Adrenal gland (tissue), 12 donors: ENCODE measurements around the gene COQ2. TPM values are rescaled to one million over a fixed set of nuclear protein-coding genes. Genes with fewer than 3 reads are reported as not detected.

Experiments used
- DNase-seq, 7 donors: peaks; one replicate each; pipeline ENCODE4 v3.0.0-alpha.2; 2019 to 2020
- H3K27ac ChIP-seq, 5 donors: fragments of 200-600 bp; sonication (generic) in 4 of 5; 1 replicate in 3 of 5; 2 replicates in 2 of 5; pipeline versions ENCODE4 v1.5.1 to v1.8.0; 2016 to 2020; ENCODE audit warnings: mild to moderate bottlenecking in 1 of 5
- H3K27me3 ChIP-seq: fragments of 200-600 bp; 2 replicates; pipeline ENCODE4 v1.8.0; 2021
- H3K36me3 ChIP-seq, 2 donors: fragments of 200-600 bp; replicated peaks in 1 of 2; 1 replicate in 1 of 2; 2 replicates in 1 of 2; pipeline versions ENCODE4 v1.5.1 to v1.8.0; 2018 to 2022
- H3K4me1 ChIP-seq, 2 donors: fragments of 200-600 bp; replicated peaks in 1 of 2; 1 replicate in 1 of 2; 2 replicates in 1 of 2; pipeline versions ENCODE4 v1.5.1 to v1.8.0; 2018 to 2021
- H3K4me3 ChIP-seq, 4 donors: fragments of 200-600 bp; sonication (generic) in 3 of 4; one replicate each; pipeline ENCODE4 v1.5.1; 2016 to 2018
- H3K9me3 ChIP-seq, 3 donors: fragments of 200-600 bp; sonication (generic) in 1 of 3; replicated peaks in 1 of 3; 1 replicate in 2 of 3; 2 replicates in 1 of 3; pipeline versions ENCODE4 v1.5.1 to v1.8.0; 2016 to 2021
- POLR2A ChIP-seq, 2 donors: fragments of 450-650 bp; IDR thresholded peaks; one replicate each; pipeline ENCODE4 v1.6.1; 2017; ENCODE audit warnings: antibody characterized with exemption in 2 of 2, mild to moderate bottlenecking in 2 of 2, moderate library complexity in 1 of 2
- WGBS, 4 donors: extraction: QIAGEN DNeasy Blood & Tissue Kit in 2 of 4; methylation state at CpG; one replicate each; pipeline versions ENCODE4 v1.1.5 to v1.1.7; 2013 to 2017; 5-methylcytosine and 5-hydroxymethylcytosine counted together
- intact Hi-C, 2 donors: fragments of 100-400 bp; cut with DNase I; formaldehyde crosslinking; loops; one replicate each; pipeline versions ENCODE4 v1.14.1 to v1.15.0; 2022 to 2023
- polyA plus RNA-seq, 3 donors: library from polyadenylated mRNA; stranded (reverse); fragments of 200-250 nt in 2 of 3; fragments of 350-450 nt in 1 of 3; fragmentation: Illumina TruSeq in 1 of 3; extraction: RNeasy Lipid Tissue Mini Kit (QIAGEN cat#74804) in 1 of 3; gene quantifications; one replicate each; pipeline ENCODE4 v1.2.3, GENCODE V29; 2013 to 2014
- total RNA-seq, 9 donors: library from RNA; depleted of rRNA in 4 of 9; stranded (reverse); fragments of >200 nt in 4 of 9; fragments of 120-200 nt in 1 of 9; fragmentation: NEBNext Ultra II Directional in 1 of 9; extraction: Animal tissue kit (Norgen Biotek cat#: 25700) in 1 of 9; gene quantifications; one replicate each; pipeline versions ENCODE4 v1.1.0 to v1.2.4, GENCODE V29; 2013 to 2023
- TF ChIP-seq, protein P1 (sequence below), 6 experiments: fragments of 450-650 bp in 4 of 6; fragments of 200-600 bp in 2 of 6; sonication (generic) in 1 of 6; IDR thresholded peaks; 1 replicate in 5 of 6; 2 replicates in 1 of 6; pipeline versions ENCODE4 v1.5.1 to v1.8.0; 2016 to 2021; ENCODE audit warnings: antibody characterized with exemption in 6 of 6, mild to moderate bottlenecking in 2 of 6, moderate library complexity in 1 of 6
- donor health status: healthy with polysubstance abuse.
- donor health status: Bipolar disorder and iron deficiency.
- donor health status: DM: yes; HTN: yes; CAD: no.
- donor health status: DM: no; HTN: no; CAD: no.
- donor health status: DM: no; HTN: no; CAD: no.
- donor health status: DM: yes; HTN: yes; CAD: no.

The COQ2 gene
- total and polyA plus RNA-seq, 12 donors: 10.5 to 73.9 (median 30.9) TPM

DNA sequence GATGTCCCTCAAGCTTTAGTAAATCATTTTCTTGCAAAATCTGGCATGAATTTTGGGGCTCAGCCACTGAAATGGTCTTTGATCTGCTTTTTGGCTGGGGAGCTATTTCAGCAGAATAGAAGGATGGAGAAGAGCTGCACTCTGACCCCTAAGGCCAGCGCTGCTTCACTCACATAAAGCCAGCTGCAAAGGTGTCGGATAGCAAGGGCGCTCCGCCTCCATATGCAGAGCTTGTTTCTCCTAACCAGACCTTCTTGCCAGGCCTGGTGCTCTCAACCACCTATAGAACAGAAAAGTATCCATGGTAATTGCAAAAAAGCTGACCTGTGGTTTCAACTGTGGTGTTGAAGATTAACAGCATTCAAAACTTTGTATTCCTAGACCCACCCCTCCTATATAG is 24.1 kb upstream of the COQ2 start:
- Histone ChIP-seq H3K27ac (no peak overlapping the region), H3K27me3 (no peaks in the 10 kb centered on the region), H3K36me3 (no peaks in the 10 kb centered on the region), H3K4me1 (no peaks in the 10 kb centered on the region), H3K4me3 (no peak overlapping the region), H3K9me3 (no peaks in the 10 kb centered on the region)
- DNase-seq: no peak
- 88 to 90% (median 89%) methylated on average over 4 of the region's 4 CpGs for WGBS, 4 donors
- intact Hi-C loops: no loop called here
- TF ChIP-seq POLR2A (IDR thresholded peaks at IDR 0.05): no peak
- TF ChIP-seq, protein P1, sequence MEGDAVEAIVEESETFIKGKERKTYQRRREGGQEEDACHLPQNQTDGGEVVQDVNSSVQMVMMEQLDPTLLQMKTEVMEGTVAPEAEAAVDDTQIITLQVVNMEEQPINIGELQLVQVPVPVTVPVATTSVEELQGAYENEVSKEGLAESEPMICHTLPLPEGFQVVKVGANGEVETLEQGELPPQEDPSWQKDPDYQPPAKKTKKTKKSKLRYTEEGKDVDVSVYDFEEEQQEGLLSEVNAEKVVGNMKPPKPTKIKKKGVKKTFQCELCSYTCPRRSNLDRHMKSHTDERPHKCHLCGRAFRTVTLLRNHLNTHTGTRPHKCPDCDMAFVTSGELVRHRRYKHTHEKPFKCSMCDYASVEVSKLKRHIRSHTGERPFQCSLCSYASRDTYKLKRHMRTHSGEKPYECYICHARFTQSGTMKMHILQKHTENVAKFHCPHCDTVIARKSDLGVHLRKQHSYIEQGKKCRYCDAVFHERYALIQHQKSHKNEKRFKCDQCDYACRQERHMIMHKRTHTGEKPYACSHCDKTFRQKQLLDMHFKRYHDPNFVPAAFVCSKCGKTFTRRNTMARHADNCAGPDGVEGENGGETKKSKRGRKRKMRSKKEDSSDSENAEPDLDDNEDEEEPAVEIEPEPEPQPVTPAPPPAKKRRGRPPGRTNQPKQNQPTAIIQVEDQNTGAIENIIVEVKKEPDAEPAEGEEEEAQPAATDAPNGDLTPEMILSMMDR (IDR thresholded peaks at IDR 0.05): no peak

DNA sequence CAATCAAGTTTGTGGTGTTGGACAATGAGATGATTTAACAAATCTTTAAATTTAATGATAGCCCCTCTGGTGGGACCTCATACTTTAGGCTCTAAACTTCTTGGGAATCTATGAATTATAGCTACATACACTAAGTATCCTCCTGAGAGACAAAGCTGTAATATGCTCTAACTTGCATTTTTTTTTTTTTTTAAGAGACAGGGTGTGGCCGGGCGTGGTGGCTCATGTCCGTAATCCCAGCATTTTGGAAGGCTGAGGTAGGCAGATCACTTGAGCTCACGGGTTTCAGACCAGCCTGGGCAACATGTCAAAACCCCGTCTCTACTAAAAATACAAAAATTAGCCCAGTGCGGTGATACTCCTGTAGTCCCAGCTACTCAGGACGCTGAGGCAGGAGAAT is 23.3 kb upstream of the COQ2 start:
- intact Hi-C loops: no loop called here
- no peak for DNase-seq
- 79 to 90% (median 81%) methylated on average over 7 of the region's 7 CpGs for WGBS, 4 donors
- H3K4me1 ChIP-seq: no peaks in the 10 kb centered on the region
- no peaks in the 10 kb centered on the region for H3K9me3 ChIP-seq
- no peaks in the 10 kb centered on the region for H3K36me3 ChIP-seq
- TF ChIP-seq POLR2A (IDR thresholded peaks at IDR 0.05): no peak
- TF ChIP-seq, protein P1 (IDR thresholded peaks at IDR 0.05): no peak
- H3K27ac ChIP-seq: no peak overlapping the region
- no peaks in the 10 kb centered on the region for H3K27me3 ChIP-seq
- no peak overlapping the region for H3K4me3 ChIP-seq

DNA sequence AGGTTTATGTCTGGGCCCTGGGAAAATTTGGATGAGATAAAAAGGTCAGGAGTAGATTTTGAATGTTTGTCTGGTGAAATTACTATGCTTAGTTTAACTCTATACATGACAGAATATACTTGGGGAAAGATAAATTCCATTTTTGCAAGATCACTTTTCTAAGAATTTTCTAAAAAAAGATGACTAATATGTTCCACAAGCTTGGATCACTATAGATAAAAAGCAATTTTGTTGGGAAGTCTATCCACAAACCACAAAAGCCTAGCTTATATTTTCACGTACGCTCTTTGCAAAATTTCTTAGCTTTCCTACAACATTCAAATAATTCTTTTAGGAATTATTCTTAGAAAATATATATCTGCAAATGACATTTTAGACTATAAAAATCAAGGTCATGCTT is 20.6 kb upstream of the COQ2 start:
- intact Hi-C loops: no loop called here
- H3K4me3 ChIP-seq: no peak overlapping the region
- H3K4me1 ChIP-seq: no peaks in the 10 kb centered on the region
- H3K36me3 ChIP-seq: no peaks in the 10 kb centered on the region
- H3K9me3 ChIP-seq: no peaks in the 10 kb centered on the region
- DNase-seq: no peak
- no peaks in the 10 kb centered on the region for H3K27me3 ChIP-seq
- H3K27ac ChIP-seq: no peak overlapping the region
- TF ChIP-seq POLR2A (IDR thresholded peaks at IDR 0.05): no peak
- TF ChIP-seq, protein P1 (IDR thresholded peaks at IDR 0.05): no peak
- 93 to 99% (median 95%) methylated on average over 2 of the region's 2 CpGs for WGBS, 4 donors

DNA sequence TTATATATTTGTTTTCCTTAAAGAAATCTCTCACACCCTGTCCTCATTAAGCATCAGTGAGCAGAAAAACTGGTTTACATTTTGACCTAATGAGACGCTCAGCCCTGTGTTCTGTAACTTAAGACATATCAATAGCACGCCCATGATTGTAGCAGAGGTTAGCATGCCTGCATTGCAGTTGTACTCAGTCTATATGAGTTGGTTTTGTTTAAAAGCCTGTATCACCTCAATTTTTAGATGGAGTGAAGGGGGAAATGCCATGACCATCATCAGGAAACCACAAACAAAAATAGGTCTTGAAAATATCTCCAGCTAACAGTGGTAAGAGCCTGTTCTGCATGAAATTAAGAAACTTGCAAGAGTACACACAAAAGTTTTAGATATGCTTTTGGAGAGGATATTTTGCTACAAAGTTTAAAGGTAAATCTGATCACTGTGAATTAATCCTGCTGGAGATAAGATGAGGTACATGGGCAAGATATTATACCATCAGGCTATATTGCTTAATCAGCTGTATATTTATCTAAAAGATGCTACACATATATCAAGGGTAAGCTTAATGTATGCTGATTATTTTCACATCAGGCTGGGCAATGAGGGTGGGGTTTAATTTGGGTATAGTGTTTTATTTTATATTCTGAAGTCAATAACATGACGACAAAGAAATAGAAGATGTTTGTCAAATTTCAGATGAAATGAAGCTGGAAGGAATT is 13.1 kb upstream of the COQ2 start:
- Histone ChIP-seq H3K4me1 (no peaks in the 10 kb centered on the region), H3K27me3 (no peaks in the 10 kb centered on the region), H3K27ac (no peak overlapping the region), H3K4me3 (no peak overlapping the region), H3K9me3 (no peaks in the 10 kb centered on the region), H3K36me3 (no peaks in the 10 kb centered on the region)
- TF ChIP-seq, protein P1 (IDR thresholded peaks at IDR 0.05): no peak
- TF ChIP-seq POLR2A (IDR thresholded peaks at IDR 0.05): no peak
- no peak for DNase-seq
- intact Hi-C loops: no loop called here
- WGBS, 4 donors: 76 to 87% (median 78%) methylated on average over 3 of the region's 3 CpGs
